GM19238 (cell line): ENCODE measurements around the gene CDC42BPG.
"Not testable (repeated sequence)": the region's sequence is repeated elsewhere in the genome, so short reads cannot be mapped to it uniquely, and the experiment has no call there.

Source experiments
- DNase-seq: peaks from one replicate; pipeline ENCODE4 v3.0.0; 2011; ENCODE audit warnings: low spot score; ENCODE audit not compliant: insufficient read length

CDC42BPG gene

DNA sequence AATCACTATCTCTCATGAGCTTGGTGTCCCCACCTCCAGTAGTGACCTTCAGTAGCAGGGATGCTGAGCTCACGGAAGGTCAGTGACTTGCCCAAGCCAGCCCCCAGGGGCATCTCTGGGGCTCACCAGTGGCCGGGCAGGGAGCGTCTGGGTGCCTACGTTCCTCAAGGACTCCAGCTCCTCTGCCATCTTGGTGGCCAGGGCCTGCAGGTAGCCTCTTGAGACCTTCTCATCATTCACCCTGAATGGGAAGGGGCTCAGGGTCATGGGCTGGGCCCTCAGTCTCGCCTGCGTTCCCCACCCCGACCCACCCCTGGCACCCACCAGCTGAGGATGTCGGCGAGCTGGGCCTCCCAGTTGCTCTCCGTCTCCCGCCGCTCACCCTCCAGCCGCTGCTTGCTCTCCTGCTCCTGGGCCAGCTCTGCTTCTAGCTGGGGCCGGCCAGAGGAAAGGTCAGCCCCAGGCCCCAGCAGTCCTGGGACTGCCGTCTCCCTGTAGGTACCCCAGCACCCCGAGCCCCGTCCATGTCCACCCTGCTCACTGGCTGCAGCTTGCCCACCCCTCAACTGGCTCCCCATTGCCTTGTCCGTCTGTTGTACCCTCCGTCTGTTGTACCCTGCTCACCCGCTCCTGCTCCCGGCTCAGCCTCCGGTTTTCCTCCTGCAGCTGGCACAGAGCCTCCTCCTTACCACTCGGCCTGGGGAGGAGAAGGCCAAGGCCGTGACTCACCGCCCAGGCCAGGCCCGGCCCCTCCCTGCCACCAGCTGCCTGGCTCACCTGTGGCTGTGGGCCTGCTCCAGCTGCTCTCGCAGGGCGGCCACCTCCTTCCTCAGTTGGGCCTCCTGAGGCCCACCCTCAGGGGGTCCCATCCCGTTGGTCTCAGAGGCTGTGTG is 9.5 kb downstream of the CDC42BPG start:
- no peak for DNase-seq

DNA sequence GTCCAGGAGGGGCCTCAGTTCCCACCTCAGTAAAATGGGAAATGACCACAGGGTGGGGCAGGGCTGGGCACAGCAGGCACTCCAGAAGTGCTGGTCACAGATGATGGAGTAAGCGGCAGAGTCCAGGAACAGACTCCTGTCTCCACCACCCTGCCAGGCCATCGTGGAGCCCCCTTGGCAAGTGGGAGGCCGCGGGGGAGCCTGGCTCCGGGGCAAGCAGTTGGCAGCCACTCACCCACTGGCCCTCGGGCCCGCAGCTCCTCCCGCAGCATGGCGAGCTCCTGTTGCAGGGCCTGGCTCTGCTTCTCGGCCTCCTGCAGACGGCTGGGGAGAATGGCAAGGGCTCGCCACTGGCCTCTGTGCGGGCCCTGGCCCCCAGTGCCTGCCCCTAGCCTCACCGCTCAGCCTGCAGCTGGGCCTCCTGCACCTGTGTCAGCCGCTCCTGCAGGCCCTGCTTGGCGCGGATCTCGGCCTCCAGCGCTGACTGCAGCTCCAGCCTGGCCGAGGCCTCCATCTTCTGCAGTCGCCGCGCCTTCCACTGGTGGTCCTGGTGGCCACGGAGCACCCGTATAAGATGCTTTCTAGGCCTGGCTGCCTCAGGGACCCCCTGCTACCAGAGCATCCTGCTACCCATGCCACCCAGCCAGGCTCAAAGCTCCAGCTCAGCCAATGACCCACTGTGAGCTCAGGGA is 10.3 kb downstream of the CDC42BPG start:
- DNase-seq = no peak

DNA sequence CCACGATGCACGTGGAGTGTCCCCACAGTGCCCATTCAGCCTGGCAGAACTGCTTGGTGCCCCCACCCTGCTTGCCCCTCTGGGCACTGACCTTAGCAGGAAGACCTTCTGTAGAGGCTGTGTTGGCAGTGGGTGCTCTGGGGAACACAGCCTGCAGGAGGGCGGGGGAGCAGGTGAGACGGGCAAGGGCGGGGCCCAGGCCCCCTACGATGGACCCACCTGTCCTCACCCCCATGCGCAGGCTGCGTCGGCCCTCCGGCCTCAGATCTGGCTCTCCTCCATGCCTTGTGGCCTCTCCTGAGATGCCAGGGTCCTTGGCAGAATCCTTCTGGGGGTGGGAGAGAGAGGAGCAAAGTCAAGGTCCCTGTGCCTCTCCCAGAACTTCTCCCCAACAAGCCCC is 10.9 kb downstream of the CDC42BPG start:
- DNase-seq = no peak

DNA sequence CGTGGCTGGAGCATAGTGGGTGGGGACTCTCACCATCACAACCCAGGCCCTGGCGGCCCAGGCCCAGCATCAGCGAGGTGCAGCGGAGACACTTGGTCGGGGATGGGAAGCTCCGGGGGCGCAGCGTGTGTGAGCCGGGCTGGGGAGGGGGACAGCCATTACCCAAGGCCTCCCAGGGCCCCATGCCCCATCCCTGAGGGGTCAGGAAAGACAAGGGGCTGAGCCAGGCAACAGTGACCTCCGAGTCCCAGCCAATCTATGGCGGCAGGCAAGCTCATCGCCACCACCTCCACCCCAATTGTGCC is 11.3 kb downstream of the CDC42BPG start:
- DNase-seq = no peak

DNA sequence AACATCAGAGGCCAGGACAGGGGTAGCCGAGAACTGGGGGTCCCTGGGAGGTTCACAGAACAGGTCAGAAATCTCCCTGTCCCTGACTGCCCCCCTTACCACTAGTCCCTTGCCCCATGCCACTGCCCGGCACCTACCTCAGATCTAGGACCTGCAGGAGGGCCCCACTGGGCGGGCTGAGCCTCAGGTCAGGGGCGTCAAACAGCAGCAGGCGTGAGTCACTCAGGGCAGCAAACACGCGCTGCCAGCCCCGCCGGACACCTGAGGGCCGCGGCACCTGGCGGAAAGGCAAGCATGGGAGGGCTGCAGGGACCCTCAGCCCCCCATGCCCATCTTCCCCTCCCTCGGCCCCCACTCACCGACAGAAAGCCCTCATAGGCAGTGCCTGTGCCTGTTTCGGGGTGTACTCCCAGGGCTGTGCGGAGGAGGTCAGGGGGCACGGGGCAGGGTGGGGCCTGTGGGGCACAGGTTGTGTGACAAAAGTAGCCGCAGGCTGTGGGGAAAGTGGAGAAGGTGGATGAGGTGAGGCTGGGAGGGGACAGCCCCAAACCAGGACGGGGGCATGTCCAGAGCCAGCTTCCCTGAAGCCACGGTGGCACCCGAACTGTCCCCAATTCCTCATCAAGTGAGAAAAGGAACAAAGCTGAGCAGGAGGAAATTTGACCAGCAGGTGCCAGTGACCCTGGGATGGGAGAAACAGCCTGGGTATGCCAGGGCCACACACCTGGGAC is 11.8 kb downstream of the CDC42BPG start:
- DNase-seq = no peak

DNA sequence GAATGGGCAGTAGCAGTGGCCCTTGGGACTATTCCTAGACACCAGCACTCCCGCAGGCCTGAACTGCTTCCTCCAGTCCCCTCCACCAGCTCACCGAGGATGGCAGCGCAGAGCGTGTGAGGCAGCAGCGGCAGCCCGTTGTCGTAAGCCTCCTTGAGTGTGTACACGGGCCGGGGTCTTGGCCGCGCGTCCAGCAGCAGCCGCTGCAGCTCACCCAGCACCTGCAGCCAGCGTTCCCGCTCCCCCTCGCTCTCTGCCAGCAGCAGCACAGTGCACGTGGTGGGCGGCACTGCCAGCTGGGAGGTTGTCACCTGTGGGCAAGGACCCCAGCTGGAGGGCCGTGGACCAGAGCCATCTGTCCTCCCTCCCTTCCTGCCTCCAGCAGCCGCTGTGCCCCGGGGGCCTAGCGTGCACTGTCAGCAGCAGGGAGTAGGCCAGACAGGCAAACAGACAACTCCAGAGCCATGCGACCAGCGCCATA is 13.0 kb downstream of the CDC42BPG start:
- no peak for DNase-seq

DNA sequence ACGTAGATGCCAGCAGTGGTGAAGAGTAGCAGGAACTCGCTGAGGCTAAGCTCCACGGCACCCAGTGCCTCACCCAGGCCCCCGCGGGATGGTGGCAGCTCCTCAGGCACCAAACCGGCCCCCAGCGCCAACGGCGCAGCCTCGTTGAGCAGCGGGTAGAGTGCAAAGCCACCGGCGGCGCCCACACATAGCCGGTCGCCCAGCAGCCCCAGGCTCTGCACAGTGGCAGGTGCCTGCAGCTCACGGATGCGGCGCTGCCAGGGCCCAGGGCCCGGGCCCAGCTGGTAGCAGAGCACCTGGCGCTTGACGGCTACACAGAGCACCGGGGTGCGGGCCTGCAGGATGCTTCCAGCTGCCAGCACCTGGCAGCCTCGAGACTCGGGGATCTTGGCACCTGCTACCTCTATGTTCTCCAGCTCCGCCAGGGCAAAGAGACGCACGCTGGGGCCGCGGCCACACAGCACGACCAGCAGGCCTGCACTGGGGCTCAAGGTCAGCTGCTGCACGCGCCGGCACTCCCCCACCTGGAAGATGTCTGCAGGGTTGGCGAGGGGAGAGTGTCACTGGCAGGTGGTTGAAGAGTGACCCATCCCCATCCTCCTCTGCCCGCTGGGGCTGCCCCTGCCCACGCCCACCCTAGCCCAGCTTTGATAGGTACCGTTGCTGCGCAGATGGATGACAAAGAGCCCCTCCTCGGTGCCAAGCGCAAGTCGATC is 14.8 kb downstream of the CDC42BPG start:
- DNase-seq = no peak

DNA sequence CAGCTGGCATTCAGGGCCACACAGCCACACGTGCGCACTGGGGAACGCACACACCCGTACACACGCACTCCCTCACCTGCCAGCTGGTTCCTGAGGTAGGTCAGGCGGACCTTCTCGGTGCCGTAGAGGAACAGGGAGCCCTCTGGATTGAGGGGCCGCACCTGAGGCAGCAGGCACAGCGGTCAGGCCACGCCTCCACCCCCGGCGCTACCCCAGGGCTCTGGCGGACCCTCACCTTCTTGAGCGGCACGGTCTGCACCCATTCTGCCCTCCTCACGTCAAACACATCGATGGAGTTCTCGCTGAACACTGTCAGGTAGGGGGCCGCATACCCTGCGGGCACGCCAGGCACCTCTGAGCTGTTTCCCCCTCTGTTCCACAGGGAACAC is 17.0 kb downstream of the CDC42BPG start:
- no peak for DNase-seq

DNA sequence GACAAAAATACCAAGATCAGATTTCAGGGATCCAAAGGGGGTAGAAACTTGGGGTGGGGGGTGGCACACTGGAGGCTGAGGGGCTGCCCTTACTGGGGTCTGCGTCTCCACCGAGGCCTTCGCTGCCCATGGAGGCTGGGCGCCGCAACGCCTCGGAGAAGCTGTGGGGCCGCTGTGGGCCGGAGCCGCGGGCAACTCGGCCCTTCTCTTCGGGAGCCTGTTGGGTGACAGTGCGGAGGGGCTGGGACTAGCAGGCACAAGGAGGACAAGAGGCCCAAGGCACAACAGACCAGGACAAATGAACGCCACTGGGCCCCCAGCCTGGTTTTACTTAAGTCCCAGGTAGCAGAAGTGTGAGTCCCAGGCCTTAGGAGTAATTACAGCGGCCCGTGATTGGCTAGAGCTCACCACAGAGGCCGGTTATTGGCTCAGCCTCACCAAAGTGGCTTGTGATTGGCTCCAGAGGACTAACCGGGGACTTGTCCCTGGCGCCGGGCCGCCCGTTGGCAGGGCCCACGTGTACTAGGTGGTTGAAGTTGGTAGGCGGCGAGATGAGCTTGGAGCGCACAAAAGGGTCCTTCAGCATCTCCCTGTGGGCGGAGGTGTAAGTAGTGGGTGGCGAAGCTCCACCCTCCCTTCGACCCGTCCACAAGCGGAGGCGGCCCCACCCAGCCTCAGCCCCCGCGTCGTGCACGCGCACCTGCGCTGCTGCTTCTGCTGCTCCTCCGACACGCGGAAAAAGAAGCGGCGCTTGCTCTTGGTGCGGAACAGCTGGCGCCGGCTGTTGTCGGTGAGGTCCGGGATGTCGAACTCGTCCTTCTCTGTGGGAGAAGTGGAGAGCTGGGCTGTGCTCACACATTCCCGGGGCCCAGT is 17.6 kb downstream of the CDC42BPG start:
- DNase-seq = no peak

DNA sequence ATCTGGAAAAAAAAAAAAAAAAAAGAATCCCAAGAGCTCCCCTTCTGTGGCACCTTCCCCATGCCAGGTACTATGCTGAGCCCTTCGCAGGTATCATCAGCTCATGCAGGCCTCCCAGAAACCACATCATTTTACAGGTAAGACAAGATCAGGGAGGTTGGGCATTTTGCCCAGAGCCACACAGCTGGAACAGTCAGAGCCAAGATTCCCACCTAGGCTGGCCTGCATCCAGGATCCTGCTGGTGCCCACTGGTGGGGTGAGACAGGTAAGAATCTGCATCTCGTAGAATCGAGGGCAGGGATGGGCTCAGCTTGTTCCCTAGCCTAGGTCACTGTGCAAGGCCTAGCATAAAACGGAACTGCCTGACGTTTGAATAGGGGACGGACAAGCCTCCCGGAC is 18.4 kb downstream of the CDC42BPG start:
- DNase-seq = no peak

DNA sequence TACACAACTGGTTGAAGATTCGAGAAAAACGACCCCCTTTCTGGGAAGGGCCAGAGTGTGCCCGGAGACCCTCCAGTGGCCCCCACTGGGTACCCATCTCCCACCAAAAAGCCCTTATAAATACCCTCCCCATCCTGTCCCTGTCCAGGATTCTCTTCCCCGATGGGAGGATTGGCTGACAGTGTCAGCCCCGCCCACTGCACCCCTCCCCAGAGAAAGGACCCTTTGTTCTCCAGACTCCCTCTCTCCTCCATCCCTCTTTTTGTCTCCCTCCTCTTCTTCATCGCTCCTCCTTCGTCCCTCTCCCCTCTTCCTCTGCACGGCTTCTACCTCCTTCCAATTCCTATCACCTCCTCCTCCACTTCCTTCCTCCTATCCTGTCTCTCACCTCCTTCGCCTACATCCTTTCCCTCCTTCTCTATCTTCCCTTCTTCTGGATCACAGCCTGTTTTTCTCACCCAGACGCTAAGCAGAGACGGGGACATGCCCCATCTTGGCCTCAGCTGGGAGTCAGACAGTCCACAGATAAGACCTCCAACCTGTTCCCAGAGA is 20.8 kb downstream of the CDC42BPG start:
- no peak for DNase-seq

DNA sequence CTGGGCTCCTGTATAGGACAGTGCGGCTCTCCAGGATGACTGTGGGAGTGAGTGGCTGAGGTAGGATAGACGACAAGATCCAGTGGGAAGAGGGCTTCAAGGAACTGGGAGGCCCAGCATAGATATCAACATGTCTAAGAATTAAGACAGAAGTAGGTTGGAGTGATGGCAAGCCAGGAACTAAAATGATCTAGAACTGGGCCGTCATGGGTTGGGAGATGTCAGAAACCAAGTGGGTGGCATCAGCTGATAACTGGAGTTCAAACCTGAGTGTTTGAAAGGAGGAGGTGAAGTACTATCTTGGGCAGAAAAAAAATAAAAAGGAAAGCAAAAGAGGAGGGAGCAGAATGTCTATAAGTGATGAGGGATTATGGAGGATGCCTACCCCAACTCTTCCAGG is 27.0 kb downstream of the CDC42BPG start:
- no peak for DNase-seq

DNA sequence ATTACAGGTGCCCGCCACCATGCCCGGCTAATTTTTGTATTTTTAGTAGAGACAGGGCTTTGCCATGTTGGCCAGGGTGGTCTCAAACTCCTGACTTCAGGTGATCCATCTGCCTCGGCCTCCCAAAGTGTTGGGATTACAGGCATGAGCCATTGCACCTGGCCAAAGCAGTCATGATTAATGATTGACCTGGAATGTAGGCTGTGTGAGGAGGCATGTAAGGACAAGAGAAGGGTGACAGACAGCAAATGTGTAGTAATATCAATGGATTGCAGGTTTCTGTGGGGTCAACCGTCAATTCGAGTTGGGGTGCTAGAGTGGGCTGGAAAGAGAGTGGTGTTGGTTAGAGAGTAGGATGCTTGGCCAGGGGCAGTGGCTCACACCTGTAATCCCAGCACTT is 29.0 kb downstream of the CDC42BPG start:
- DNase-seq = not testable (repeated sequence)

DNA sequence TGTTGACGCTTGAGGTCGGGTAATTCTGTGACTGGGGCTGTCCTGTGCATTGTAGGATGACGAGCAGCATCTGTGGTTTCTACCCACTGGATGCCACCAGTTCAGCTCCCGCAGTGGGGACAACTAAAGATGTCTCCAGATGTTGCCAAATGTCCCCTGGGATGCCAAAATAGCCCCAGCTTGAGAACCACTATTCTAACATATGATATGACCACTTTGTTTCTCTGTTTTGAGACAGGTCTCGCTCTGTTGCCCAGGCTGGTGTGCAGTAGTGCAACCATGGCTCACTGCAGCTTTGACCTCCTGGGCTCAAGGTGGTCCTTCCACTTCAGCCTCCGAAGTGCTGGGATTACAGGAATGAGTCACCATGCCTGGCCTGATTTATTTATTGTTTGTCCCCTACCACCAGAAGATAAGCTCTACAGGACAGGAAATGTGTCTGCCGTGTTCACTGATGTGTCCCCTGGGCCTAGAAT is 29.7 kb downstream of the CDC42BPG start:
- DNase-seq = peak; percentile 43

DNA sequence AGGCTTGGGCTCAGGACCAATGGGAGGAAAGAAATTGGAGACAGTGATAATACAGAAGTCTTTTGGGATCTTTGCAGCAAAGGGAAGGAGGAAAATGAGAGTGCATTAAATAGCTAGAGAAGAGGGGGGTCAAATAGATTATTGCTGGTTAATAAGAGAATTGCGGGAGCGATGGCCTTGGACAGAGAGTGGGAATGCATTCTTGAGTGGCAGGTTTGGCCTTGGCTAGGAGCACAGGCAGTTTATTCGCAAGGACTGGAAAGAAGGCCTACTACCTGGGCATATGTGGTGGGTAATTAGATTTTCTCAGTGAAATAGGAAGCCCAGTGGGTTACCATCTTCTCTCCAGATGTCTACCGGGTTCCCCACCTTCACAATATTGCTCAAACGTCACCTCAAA is 30.6 kb downstream of the CDC42BPG start:
- no peak for DNase-seq

DNA sequence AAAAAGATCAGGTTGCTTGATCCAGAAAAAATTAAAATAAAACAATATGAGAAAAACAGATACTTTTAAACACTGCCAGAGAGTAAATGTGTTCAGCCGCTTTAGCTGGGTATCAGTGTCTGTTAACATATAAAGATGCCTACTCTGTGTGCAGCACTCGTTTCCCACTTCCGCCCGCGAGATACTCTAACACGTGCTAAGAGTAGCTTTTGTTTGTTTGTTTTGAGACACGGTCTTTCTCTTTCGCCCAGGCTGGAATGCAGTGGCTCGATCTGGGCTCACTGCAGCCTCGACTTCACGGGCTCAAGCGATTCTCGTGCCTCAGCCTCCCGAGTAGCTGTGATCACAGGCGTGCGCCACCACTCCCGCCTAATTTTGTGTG is 33.6 kb downstream of the CDC42BPG start:
- no peak for DNase-seq

DNA sequence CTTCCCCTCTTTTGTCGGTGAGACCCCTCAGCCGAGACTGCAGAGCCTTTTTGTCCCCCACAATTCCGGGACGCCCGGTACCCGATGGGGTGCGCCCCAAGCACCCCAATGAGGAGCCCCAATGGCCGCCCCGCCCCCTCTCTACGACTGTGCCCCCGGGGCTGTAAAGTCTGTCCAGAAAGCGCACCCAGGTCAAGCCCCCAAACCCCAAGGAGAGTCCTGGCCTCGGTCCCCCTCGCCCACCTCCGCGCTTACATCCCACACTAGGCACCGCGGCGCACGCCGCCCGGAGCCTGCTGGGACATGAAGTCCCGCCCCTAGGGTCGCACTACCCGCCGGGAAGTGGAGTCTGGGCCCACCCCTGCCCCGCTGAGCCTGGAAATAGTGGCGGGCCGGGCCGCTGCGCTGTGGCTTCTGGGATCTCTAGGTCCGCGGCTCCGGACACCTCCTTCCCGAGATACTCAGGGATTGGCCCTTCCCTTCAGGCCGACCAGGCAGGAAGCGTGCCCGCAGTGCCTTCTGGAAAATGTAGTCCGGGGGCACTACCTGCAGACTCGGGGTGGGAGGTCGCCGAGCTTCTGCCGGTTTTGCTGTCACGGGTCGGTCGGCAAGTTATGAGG is 34.1 kb downstream of the CDC42BPG start, which contains the start of gene MEN1:
Gene MEN1 (minus strand): TSS at position 281 of the 620 bp plus-strand sequence. CDS start 442 bp downstream, outside the sequence.
- DNase-seq = peak; percentile 92

DNA sequence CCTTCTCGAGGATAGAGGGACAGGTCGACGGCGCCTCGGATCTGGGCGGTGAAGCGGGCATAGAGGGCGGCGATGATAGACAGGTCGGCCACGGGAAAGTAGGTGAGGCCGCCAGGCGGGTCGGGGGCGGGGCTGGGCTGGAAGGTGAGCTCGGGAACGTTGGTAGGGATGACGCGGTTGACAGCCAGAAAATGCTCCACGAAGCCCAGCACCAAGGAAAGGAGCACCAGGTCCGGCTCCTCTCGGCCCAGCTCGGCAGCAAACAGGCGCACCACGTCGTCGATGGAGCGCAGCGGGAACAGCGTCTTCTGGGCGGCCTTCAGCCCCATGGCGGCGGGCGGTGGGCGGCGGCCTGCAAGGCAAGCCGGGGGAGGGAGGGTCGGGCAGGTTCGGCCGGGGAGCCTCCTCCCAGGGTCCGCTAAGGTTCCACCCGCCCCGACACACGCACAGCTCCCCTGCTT is 34.6 kb downstream of the CDC42BPG start:
- DNase-seq = peak; percentile 44

DNA sequence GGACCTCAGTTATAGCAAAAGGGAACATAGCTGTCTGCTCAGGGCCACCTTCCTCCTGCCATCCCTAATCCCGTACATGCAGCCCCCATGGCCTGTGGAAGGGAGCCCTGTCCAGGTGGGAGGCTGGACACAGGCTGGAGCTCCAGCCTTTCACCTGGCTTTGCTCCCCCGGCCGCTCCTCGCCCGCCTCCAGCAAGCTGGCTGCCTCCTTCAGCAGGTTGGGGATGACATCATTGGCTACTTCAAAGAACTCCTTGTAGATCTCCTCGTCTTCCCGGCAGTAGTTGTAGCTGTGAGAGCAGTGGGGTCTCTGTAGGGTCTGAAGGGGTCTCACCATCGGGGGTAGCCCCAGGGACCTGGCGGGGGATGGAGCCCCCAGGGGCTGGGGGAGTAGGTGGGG is 39.0 kb downstream of the CDC42BPG start:
- DNase-seq = no peak
